Tibial nerve (tissue), 4 donors: Measurements from ENCODE around the gene GART. TPM values are rescaled to one million over a fixed set of nuclear protein-coding genes. Genes with fewer than 3 reads are reported as not detected.
"Not testable (repeated sequence)": the region's sequence is repeated elsewhere in the genome, so short reads cannot be mapped to it uniquely, and the experiment has no call there.

ENCODE experiments used
- DNase-seq, 2 donors: peaks; one replicate each; pipeline ENCODE4 v3.0.0-alpha.2; 2019; ENCODE audit warnings: low spot score in 2 of 2
- H3K27ac ChIP-seq, 4 donors: fragments of 200-600 bp; sonication (generic) in 3 of 4; one replicate each; pipeline ENCODE4 v1.5.1; 2017 to 2019; ENCODE audit warnings: mild to moderate bottlenecking in 1 of 4
- H3K27me3 ChIP-seq, 2 donors: fragments of 200-600 bp; sonication (generic) in 1 of 2; one replicate each; pipeline versions ENCODE4 v1.5.1 to v1.6.0; 2017 to 2019
- H3K36me3 ChIP-seq, 3 donors: fragments of 200-600 bp; sonication (generic); one replicate each; pipeline ENCODE4 v1.5.1; 2018 to 2019
- H3K4me1 ChIP-seq, 4 donors: fragments of 200-600 bp; sonication (generic) in 3 of 4; one replicate each; pipeline ENCODE4 v1.5.1; 2017 to 2019
- H3K4me3 ChIP-seq, 4 donors: fragments of 200-600 bp; sonication (generic) in 3 of 4; one replicate each; pipeline ENCODE4 v1.5.1; 2017 to 2019; ENCODE audit warnings: mild to moderate bottlenecking in 1 of 4, moderate library complexity in 1 of 4
- H3K9me3 ChIP-seq, 4 donors: fragments of 200-600 bp; sonication (generic) in 3 of 4; one replicate each; pipeline ENCODE4 v1.5.1; 2017 to 2019
- CTCF ChIP-seq, 5 experiments: fragments of 200-600 bp in 3 of 5; fragments of 450-650 bp in 2 of 5; sonication (generic) in 3 of 5; IDR thresholded peaks; one replicate each; pipeline ENCODE4 v1.5.1; 2016 to 2019; ENCODE audit warnings: antibody characterized with exemption in 5 of 5, mild to moderate bottlenecking in 3 of 5, moderate library complexity in 2 of 5
- EP300 ChIP-seq, 2 donors: sonication (generic); formaldehyde crosslinking; IDR thresholded peaks; one replicate each; pipeline ENCODE4 v1.6.1; 2017; ENCODE audit warnings: antibody characterized with exemption in 2 of 2, mild to moderate bottlenecking in 1 of 2
- POLR2A ChIP-seq, 2 donors: fragments of 450-650 bp; IDR thresholded peaks; one replicate each; pipeline ENCODE4 v1.6.1; 2017; ENCODE audit warnings: antibody characterized with exemption in 2 of 2, mild to moderate bottlenecking in 2 of 2, moderate library complexity in 2 of 2
- WGBS, 2 donors: methylation state at CpG; one replicate each; pipeline ENCODE4 v1.1.5; 2018; 5-methylcytosine and 5-hydroxymethylcytosine counted together
- total RNA-seq, 4 donors: library from RNA; depleted of rRNA; stranded (reverse); fragments of >200 nt; gene quantifications; one replicate each; pipeline ENCODE4 v1.1.0, GENCODE V29; 2016

Gene GART
- total RNA-seq, 4 donors from 2014 or later: 73.5 to 141 (median 106) TPM

- WGBS, 2 donors: 0 to 1% methylated on average over 60 to 67 of the region's 68 CpGs
- Histone ChIP-seq H3K36me3 (peaks cover 0 to 3% (median 0%) of the 10 kb centered on the region in 3 donors), H3K4me1 (peaks cover 0 to 31% (median 11%) of the 10 kb centered on the region in 4 donors), H3K4me3 (peak overlapping the region; percentile 75 to 89 (median 78)), H3K27ac (peak overlapping the region; percentile 82 to 96 (median 92)), H3K27me3 (no peaks in the 10 kb centered on the region), H3K9me3 (no peaks in the 10 kb centered on the region)
- DNase-seq: no peak
- TF ChIP-seq POLR2A (IDR thresholded peaks at IDR 0.05) (no peak), EP300 (IDR thresholded peaks at IDR 0.05) (no peak), CTCF (IDR thresholded peaks at IDR 0.05) (peak in 1 of 5 experiments; percentile 20)
Measured at GRCh38 chr21:33478935-33479678, 62.8 kb downstream of the GART start.

GRCh38 chr21:33478182-33478581, 63.7 kb downstream of the GART start:
- H3K27ac ChIP-seq: peak overlapping the region in 2 of 4 donors; percentile 91 to 96
- H3K4me3 ChIP-seq: peak overlapping the region; percentile 75 to 89 (median 78)
- WGBS, 2 donors: 60 to 65% methylated on average over 9 of the region's 9 CpGs
- H3K27me3 ChIP-seq: no peaks in the 10 kb centered on the region
- H3K36me3 ChIP-seq: peaks cover 0 to 5% (median 0%) of the 10 kb centered on the region in 3 donors
- no peaks in the 10 kb centered on the region for H3K9me3 ChIP-seq
- peaks cover 0 to 31% (median 11%) of the 10 kb centered on the region in 4 donors for H3K4me1 ChIP-seq
- no peak for TF ChIP-seq CTCF (IDR thresholded peaks at IDR 0.05)
- no peak for TF ChIP-seq POLR2A (IDR thresholded peaks at IDR 0.05)
- TF ChIP-seq EP300 (IDR thresholded peaks at IDR 0.05): no peak
- DNase-seq: no peak

DNA sequence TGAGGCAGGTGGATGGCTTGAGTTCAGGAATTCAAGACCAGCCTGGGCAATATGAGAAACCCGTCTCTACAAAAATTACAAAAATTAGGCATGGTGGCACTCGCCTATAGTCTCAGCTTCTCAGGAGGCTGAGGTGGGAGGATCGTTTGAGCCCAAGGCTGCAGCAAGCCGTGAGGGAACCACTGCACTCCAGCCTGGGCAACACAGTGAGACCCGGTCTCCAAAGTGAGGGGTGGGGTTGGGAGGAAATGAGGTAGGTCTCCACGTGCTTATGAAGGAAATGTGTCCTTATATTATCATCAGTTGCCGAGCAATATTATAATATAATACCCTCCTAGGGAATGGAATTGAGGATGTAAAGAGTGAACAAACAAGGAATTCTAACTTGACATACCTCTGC, 64.9 kb downstream of the GART start:
- H3K36me3 ChIP-seq: peaks cover 0 to 5% (median 0%) of the 10 kb centered on the region in 3 donors
- no peaks in the 10 kb centered on the region for H3K27me3 ChIP-seq
- H3K9me3 ChIP-seq: no peaks in the 10 kb centered on the region
- WGBS, 2 donors: 89% methylated on average over 7 of the region's 7 CpGs
- peaks cover 0 to 31% (median 11%) of the 10 kb centered on the region in 4 donors for H3K4me1 ChIP-seq
- TF ChIP-seq EP300 (IDR thresholded peaks at IDR 0.05) (no peak), POLR2A (IDR thresholded peaks at IDR 0.05) (no peak), CTCF (IDR thresholded peaks at IDR 0.05) (no peak)
- H3K27ac ChIP-seq: no peak overlapping the region
- H3K4me3 ChIP-seq: no peak overlapping the region
- no peak for DNase-seq

GRCh38 chr21:33473344-33473743, 68.6 kb downstream of the GART start:
- H3K4me1 ChIP-seq: peaks cover 0 to 26% (median 5%) of the 10 kb centered on the region in 4 donors
- H3K27ac ChIP-seq: no peak overlapping the region
- H3K27me3 ChIP-seq: no peaks in the 10 kb centered on the region
- no peak overlapping the region for H3K4me3 ChIP-seq
- no peaks in the 10 kb centered on the region for H3K9me3 ChIP-seq
- H3K36me3 ChIP-seq: peaks cover 0 to 5% (median 0%) of the 10 kb centered on the region in 3 donors
- WGBS, 2 donors: 99% methylated on average over 3 of the region's 3 CpGs
- no peak for DNase-seq
- no peak for TF ChIP-seq POLR2A (IDR thresholded peaks at IDR 0.05)
- TF ChIP-seq EP300 (IDR thresholded peaks at IDR 0.05): no peak
- no peak for TF ChIP-seq CTCF (IDR thresholded peaks at IDR 0.05)

DNA sequence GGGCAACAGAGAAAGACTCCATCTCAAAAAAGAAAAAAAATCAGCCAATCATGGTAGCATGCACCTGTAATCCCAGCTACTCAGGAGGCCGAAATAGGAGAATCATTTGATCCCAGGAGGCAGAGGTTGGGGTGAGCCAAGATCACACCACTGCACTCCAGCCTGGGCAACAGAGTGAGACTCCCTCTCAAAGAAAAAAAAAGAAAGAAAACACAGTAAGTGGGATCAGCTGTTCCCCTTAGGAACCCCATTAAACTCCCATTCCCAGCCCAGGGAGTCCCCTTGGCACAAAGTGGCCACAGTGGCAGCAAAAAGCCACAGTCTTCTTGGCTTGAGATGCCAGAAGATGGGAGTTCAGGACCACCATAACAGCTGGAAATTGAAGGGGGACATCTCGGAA, 71.2 kb downstream of the GART start:
- no peak overlapping the region for H3K4me3 ChIP-seq
- no peaks in the 10 kb centered on the region for H3K27me3 ChIP-seq
- 86 to 98% methylated on average over 2 of the region's 2 CpGs for WGBS, 2 donors
- no peaks in the 10 kb centered on the region for H3K9me3 ChIP-seq
- TF ChIP-seq CTCF (IDR thresholded peaks at IDR 0.05): no peak
- TF ChIP-seq POLR2A (IDR thresholded peaks at IDR 0.05): no peak
- no peak for DNase-seq
- H3K36me3 ChIP-seq: peaks cover 0 to 11% (median 0%) of the 10 kb centered on the region in 3 donors
- no peak overlapping the region for H3K27ac ChIP-seq
- peaks cover 0 to 6% (median 0%) of the 10 kb centered on the region in 4 donors for H3K4me1 ChIP-seq

DNA sequence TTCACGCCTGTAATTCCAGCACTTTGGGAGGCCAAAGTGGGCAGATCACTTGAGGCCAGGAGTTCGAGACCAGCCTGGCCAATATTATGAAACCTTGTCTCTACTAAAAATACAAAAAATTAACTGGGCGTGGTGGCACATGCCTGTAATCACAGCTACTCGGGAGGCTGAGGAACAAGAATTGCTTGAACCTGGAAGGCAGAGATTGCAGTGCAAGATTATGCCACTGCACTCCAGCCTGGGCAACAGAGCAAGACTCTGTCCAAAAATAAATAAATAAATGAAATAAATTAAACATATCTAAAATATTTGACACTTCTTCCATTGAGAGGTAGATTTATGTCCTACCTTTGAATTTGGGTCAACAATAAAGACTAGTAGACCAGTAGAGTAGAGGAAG, 72.7 kb downstream of the GART start:
- not testable (repeated sequence) for H3K27me3 ChIP-seq, DNase-seq, H3K27ac ChIP-seq, H3K9me3 ChIP-seq, H3K4me1 ChIP-seq, H3K4me3 ChIP-seq
- peaks cover 0 to 13% (median 0%) of the 10 kb centered on the region in 3 donors for H3K36me3 ChIP-seq
- 92 to 99% methylated on average over 4 of the region's 4 CpGs for WGBS, 2 donors
